Spinal cord (tissue), 10 donors: Measurements from ENCODE around the gene PDZD2. TPM values are rescaled to one million over a fixed set of nuclear protein-coding genes. Genes with fewer than 3 reads are reported as not detected.

Experiments used
- DNase-seq, 6 donors: peaks; one replicate each; pipeline versions ENCODE4 v3.0.0 to v3.0.0-alpha.2; 2013 to 2015; ENCODE audit warnings: low spot score in 6 of 6, low read depth in 4 of 6
- H3K27ac ChIP-seq: one replicate; pipeline ENCODE4 v1.5.1; 2013; ENCODE audit warnings: low read depth, low read length, control low read depth
- H3K27me3 ChIP-seq: one replicate; pipeline ENCODE4 v1.6.1; 2013; ENCODE audit warnings: low read length; ENCODE audit not compliant: control insufficient read depth, insufficient read depth
- H3K36me3 ChIP-seq: one replicate; pipeline ENCODE4 v1.6.1; 2013; ENCODE audit warnings: low read length; ENCODE audit not compliant: control insufficient read depth, insufficient read depth
- H3K4me1 ChIP-seq: one replicate; pipeline ENCODE4 v1.6.1; 2013; ENCODE audit warnings: low read length; ENCODE audit not compliant: control insufficient read depth, insufficient read depth
- H3K4me3 ChIP-seq: one replicate; pipeline ENCODE4 v1.5.1; 2013; ENCODE audit warnings: low read depth, low read length, control low read depth
- H3K9me3 ChIP-seq: one replicate; pipeline ENCODE4 v1.6.1; 2013; ENCODE audit warnings: low read length; ENCODE audit not compliant: control insufficient read depth, insufficient read depth
- WGBS: methylation state at CpG from one replicate; pipeline ENCODE4 v1.1.5; 2013; ENCODE audit warnings: missing lambda C conversion rate; ENCODE audit not compliant: insufficient coverage; 5-methylcytosine and 5-hydroxymethylcytosine counted together
- polyA plus RNA-seq, 2 donors: library from polyadenylated mRNA; unstranded; fragments of 120-200 nt; gene quantifications; one replicate each; pipeline ENCODE4 v1.2.1, GENCODE V29; 2013; ENCODE audit not compliant: insufficient read length in 2 of 2
- total RNA-seq, 2 donors: library from RNA; depleted of rRNA in 1 of 2; stranded (reverse); fragments of 120-200 nt in 1 of 2; fragments of >200 nt in 1 of 2; gene quantifications; one replicate each; pipeline versions ENCODE4 v1.2.3 to v1.2.4, GENCODE V29; 2013 to 2014
- donor health status: healthy.

The PDZD2 gene
- total and polyA plus RNA-seq, 4 donors = 22.1 to 40.2 (median 34.9) TPM

DNA sequence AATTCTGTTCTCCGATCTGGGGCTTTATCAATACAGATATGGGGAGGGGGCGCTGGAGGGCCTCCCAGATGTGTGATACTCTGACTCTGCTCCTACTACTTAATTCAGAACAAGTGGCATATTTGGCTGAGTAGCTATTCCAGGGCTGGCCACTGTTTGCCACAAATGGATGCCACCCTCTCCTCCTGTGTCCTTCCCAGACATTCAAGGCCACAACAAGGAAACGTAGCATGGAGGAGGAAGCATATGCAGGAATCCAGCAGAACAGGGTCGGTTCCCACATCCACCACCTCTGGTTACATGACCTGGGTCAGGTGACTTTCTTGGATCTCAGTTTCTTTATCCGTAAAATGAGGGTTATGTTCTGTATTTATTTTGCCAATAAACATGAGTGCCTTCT, 404.2 kb downstream of the PDZD2 start:
- no peak for DNase-seq
- H3K27ac ChIP-seq = no peak overlapping the region

DNA sequence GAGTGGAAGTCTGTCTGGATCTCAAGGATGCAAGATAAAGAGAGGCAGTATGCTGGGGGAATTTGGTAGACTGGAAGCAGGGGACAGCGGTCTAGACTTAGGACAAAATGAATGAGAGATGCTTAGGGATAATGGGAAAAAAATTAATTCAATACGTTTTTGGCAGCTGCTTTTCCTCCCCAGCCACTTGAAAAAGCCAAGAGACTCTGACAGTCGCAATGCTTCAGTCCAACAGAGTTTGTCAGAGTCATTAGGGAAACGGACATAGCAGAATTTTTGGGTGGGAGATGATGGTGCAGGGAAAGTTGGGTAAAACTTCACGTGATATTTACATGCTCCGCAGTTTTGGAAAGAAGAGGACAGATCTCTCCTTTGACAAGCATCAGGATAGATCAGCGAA, 405.5 kb downstream of the PDZD2 start:
- Histone ChIP-seq H3K27me3 (no peaks in the 10 kb centered on the region), H3K9me3 (peaks cover 10% of the 10 kb centered on the region), H3K36me3 (peaks cover 24% of the 10 kb centered on the region), H3K27ac (no peak overlapping the region), H3K4me3 (no peak overlapping the region), H3K4me1 (no peaks in the 10 kb centered on the region)
- DNase-seq = no peak
- WGBS = 84% methylated on average over 7 of the region's 7 CpGs

More for the DNA sequence above, 404.2 kb downstream of the PDZD2 start:
- no peaks in the 10 kb centered on the region for H3K4me1 ChIP-seq
- H3K4me3 ChIP-seq = no peak overlapping the region
- H3K27me3 ChIP-seq = no peaks in the 10 kb centered on the region
- H3K36me3 ChIP-seq = peaks cover 19% of the 10 kb centered on the region
- 100% methylated on average over 2 of the region's 5 CpGs for WGBS
- H3K9me3 ChIP-seq = peaks cover 10% of the 10 kb centered on the region

DNA sequence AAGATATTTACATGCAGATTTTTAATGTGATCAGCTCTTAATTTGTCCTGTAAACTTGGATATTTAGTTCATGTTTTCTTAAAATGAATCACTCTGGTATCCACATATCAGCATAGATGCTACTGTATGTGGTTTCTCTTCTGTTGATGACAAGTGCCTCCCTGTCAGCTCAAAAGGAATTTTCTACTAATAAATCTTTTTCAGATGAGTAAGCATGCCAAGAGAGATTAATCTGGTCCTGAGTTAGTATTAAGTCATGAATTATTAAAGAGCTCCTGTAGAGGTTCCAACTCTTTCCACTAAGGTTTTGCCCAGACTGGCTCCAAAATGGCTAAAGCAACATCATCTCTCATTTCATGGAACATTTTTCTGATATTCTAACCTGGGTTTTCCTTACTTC, 406.0 kb downstream of the PDZD2 start:
- Histone ChIP-seq H3K4me1 (no peaks in the 10 kb centered on the region), H3K27ac (no peak overlapping the region), H3K36me3 (peaks cover 20% of the 10 kb centered on the region), H3K27me3 (no peaks in the 10 kb centered on the region), H3K4me3 (no peak overlapping the region), H3K9me3 (peaks cover 8% of the 10 kb centered on the region)
- DNase-seq = peak in 1 of 6 donors; percentile 12

DNA sequence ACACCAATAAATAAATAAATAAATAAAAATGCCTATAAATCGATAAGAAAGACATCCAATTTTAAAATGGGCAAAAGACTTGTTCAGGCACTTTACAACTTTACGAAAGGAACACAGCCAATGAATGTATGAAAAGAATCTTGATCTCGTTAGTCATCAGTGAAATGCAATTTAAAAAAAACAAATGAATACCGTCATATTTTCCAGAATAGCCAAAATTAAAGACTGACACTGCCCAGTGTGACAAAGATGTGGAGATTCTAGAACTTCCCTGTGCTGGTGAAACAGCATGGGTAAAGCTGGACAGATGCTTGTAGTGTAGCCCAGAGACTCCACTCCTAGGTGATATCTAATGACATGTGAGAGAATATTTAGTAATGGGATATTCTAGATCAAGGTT, 408.1 kb downstream of the PDZD2 start:
- Histone ChIP-seq H3K9me3 (no peaks in the 10 kb centered on the region), H3K27me3 (no peaks in the 10 kb centered on the region), H3K36me3 (peaks cover 11% of the 10 kb centered on the region), H3K4me3 (no peak overlapping the region), H3K27ac (no peak overlapping the region), H3K4me1 (no peaks in the 10 kb centered on the region)
- no peak for DNase-seq
- no CpG with 5 or more reads among the region's 4 CpGs for WGBS

DNA sequence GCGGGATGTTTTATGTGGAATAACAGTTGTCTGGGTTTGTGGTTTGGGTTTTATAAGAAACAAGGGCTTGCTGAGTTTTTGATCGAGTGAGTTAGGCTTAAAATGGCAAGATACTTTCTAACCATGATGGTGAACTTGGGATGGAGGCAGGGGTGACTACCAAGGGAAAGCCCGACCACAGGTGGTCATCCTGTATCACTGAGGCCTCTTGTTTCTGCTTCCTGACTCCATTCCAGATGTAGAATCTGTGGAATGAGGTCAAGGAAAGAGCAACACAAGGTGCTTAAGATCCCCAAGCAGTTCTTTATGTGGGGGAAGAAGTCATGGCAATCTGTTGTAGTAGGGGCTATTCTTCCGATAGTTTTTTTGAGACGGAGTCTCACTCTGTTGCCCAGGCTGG, 412.9 kb downstream of the PDZD2 start:
- DNase-seq = no peak
- Histone ChIP-seq H3K27ac (no peak overlapping the region), H3K4me3 (no peak overlapping the region), H3K4me1 (peaks cover 4% of the 10 kb centered on the region), H3K27me3 (no peaks in the 10 kb centered on the region), H3K36me3 (peaks cover 11% of the 10 kb centered on the region), H3K9me3 (no peaks in the 10 kb centered on the region)
- WGBS = 92% methylated on average over 3 of the region's 5 CpGs

DNA sequence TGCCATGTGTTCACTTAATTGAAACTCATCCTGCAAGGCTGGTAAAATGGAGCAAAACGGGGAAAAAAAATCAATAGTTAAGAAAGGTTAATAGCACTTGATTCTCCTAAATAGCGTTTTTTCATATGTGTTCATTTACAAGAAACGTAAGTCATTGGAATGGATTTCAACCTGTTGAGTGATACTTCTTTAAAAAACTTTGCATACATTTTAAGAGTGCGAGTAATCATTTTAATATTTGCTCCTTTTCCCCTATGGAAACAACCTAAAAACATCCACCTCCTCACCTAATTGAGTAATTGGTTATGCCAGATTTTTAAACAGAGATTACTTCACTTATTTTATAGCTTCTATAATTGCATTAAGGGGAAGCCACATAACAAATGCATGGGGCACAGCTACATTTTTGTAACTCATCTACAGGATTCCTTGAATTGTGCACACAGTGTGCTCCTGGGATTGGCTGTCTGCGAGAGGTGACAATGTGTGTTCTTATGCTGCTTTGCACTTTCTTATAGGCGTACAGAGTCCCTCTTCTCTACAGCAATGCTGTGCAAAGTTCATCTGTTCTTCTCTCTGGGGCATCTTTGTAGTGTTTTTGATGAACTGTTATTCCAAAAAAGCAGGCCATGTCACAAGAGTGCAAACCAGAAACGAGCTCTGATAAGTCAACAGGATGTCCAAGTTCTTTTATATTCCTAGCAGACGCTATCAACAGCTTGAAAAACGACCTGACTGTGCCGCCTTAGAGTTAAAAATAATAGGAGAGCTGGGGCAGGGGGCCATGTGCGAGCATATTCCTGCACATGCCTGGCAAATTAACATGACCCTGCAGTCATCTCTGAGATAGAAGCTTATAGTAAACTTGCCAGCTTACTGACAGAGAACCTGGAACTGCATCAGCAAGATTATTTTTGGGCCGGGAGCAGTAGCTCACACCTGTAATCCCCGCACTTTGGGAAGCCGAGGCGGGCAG, 417.2 kb downstream of the PDZD2 start:
- whole genome bisulfite sequencing = 38% methylated on average over 8 of the region's 15 CpGs
- H3K9me3 ChIP-seq = no peaks in the 10 kb centered on the region
- H3K27ac ChIP-seq = no peak overlapping the region
- no peaks in the 10 kb centered on the region for H3K36me3 ChIP-seq
- peaks cover 6% of the 10 kb centered on the region for H3K4me1 ChIP-seq
- H3K27me3 ChIP-seq = no peaks in the 10 kb centered on the region
- no peak overlapping the region for H3K4me3 ChIP-seq
- peak in 1 of 6 donors; percentile 25 for DNase-seq

DNA sequence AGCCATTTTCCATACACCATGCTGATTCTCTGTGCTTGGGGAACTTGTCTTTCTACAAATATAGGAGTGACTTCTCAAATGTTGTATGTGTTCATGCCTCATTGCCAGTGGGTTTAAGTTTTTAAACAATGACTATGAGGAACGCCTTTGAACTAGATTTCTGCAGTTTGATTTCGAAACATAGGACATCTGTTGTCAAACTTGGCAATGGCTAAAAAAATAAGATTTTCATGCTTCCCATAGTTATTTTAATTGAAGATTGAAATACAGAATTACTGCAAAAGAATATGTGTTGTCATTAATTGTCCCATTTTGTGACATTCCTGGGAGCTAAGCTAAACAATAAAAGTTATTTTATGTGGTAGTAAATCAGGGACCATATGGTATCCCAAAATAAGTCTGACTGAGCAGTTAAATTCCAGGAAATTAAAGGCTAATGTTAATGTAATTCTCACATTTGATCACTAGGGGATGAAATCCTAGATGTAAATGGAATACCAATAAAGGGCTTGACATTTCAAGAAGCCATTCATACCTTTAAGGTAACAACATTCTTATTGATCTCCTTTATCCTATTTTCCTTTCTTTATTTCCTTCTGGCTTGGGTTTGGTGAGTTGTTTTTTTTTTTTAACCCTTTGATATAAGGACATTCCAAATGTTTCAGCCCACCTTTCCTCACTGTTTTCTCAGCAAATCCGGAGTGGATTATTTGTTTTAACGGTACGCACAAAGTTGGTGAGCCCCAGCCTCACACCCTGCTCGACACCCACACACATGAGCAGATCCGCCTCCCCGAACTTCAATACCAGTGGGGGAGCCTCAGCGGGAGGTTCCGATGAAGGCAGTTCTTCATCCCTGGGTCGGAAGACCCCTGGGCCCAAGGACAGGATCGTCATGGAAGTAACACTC, 418.5 kb downstream of the PDZD2 start:
- Histone ChIP-seq H3K4me3 (no peak overlapping the region), H3K27me3 (no peaks in the 10 kb centered on the region), H3K9me3 (no peaks in the 10 kb centered on the region), H3K4me1 (peaks cover 6% of the 10 kb centered on the region), H3K36me3 (peaks cover 2% of the 10 kb centered on the region), H3K27ac (no peak overlapping the region)
- DNase-seq = peak in 1 of 6 donors; percentile 30
- 94% methylated on average over 6 of the region's 12 CpGs for WGBS

DNA sequence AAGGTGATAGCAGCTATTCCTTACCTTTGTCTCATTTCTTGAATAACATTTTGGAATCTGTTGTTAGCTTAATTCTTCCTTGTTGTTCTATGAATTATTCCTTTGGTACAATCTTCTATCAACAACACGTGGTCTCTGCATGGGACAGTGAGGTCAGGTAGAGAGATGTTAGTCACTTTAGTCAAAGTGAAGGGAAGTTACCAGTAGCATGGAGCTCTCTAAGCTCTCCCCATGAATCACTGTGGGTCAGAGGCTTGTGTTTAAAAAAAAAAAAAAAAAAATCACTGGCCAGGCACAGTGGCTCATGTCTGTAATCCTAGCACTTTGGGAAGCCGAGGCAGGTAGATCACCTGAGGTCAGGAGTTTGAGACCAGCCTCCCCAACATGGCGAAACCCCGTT, 419.2 kb downstream of the PDZD2 start:
- Histone ChIP-seq H3K4me1 (peaks cover 6% of the 10 kb centered on the region), H3K4me3 (no peak overlapping the region), H3K27ac (no peak overlapping the region), H3K27me3 (no peaks in the 10 kb centered on the region), H3K9me3 (no peaks in the 10 kb centered on the region), H3K36me3 (peaks cover 3% of the 10 kb centered on the region)
- WGBS = 100% methylated on average over 1 of the region's 4 CpGs
- DNase-seq = no peak

DNA sequence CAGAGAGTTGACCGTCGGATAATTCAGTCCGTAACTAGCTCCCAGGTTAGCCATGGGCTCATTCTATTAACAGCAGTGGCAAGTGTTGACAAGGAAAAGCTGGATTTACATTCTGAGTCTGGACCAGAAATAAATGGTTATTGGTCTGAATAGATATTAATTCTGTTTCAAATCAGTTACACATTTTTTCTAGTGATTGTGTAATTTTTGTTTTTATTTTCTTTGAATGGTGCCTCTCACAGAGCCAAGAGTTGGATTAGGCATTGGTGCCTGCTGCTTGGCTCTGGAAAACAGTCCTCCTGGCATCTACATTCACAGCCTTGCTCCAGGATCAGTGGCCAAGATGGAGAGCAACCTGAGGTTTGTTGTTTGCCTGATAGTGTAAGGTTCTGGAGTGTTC, 420.1 kb downstream of the PDZD2 start:
- H3K27me3 ChIP-seq = no peaks in the 10 kb centered on the region
- DNase-seq = no peak
- no peak overlapping the region for H3K4me3 ChIP-seq
- H3K27ac ChIP-seq = no peak overlapping the region
- H3K4me1 ChIP-seq = peaks cover 6% of the 10 kb centered on the region
- WGBS = no CpG with 5 or more reads among the region's 3 CpGs
- H3K36me3 ChIP-seq = peaks cover 3% of the 10 kb centered on the region
- H3K9me3 ChIP-seq = no peaks in the 10 kb centered on the region
